Mesenchymal stem cell (in vitro differentiated cells and primary cell): ENCODE data around the gene PAQR9.
"Not testable (repeated sequence)": the region's sequence is repeated elsewhere in the genome, so short reads cannot be mapped to it uniquely, and the experiment has no call there.

Experiments
- DNase-seq: peaks from one replicate; pipeline ENCODE4 v3.0.0-alpha.2; 2013
- H2AFZ ChIP-seq: one replicate; pipeline ENCODE4 v1.6.1; 2013; ENCODE audit warnings: low read depth, mild to moderate bottlenecking, control low read depth, inconsistent platforms, low read length, moderate library complexity
- H2AK5ac ChIP-seq: 2 replicates; pipeline ENCODE4 v1.6.1; 2013; ENCODE audit warnings: low read length, moderate library complexity, mild to moderate bottlenecking, inconsistent platforms; ENCODE audit not compliant: severe bottlenecking
- H2BK120ac ChIP-seq: one replicate; pipeline ENCODE4 v1.6.1; 2013; ENCODE audit warnings: low read depth, mild to moderate bottlenecking, inconsistent platforms, low read length, moderate library complexity
- H2BK12ac ChIP-seq, 2 experiments: one replicate each; pipeline ENCODE4 v1.6.1; 2013; ENCODE audit warnings: inconsistent platforms in 2 of 2, low read length in 2 of 2, mild to moderate bottlenecking in 2 of 2, moderate library complexity in 2 of 2, control low read depth in 1 of 2
- H2BK15ac ChIP-seq: one replicate; pipeline ENCODE4 v1.6.1; 2013; ENCODE audit warnings: mild to moderate bottlenecking, low read depth, inconsistent platforms; ENCODE audit not compliant: poor library complexity, severe bottlenecking
- H2BK5ac ChIP-seq: 2 replicates; pipeline ENCODE4 v1.6.1; 2013; ENCODE audit warnings: low read depth, mild to moderate bottlenecking, low read length, control low read depth, inconsistent platforms; ENCODE audit not compliant: poor library complexity, severe bottlenecking
- H3K14ac ChIP-seq, 2 experiments: one replicate each; pipeline ENCODE4 v1.6.1; 2013; ENCODE audit warnings: inconsistent platforms in 2 of 2, low read length in 2 of 2, control low read depth in 1 of 2, mild to moderate bottlenecking in 1 of 2, moderate library complexity in 1 of 2
- H3K18ac ChIP-seq, 2 experiments: one replicate each; pipeline ENCODE4 v1.6.1; 2013; ENCODE audit warnings: inconsistent platforms in 2 of 2, low read length in 2 of 2, control low read depth in 1 of 2, low read depth in 1 of 2, mild to moderate bottlenecking in 1 of 2
- H3K23ac ChIP-seq, 2 experiments: one replicate each; pipeline ENCODE4 v1.6.1; 2013; ENCODE audit warnings: inconsistent platforms in 2 of 2, low read length in 2 of 2, mild to moderate bottlenecking in 2 of 2, moderate library complexity in 2 of 2, control low read depth in 1 of 2
- H3K27ac ChIP-seq: 2 replicates; pipeline ENCODE4 v1.5.1; 2013; ENCODE audit warnings: mild to moderate bottlenecking, moderate library complexity, low read length, control low read depth, inconsistent platforms; ENCODE audit not compliant: poor library complexity, severe bottlenecking
- H3K27me3 ChIP-seq, 2 experiments: 2 replicates each; pipeline versions ENCODE4 v1.6.1 to v1.7.0; 2013; ENCODE audit warnings: low read length in 2 of 2, mild to moderate bottlenecking in 2 of 2, moderate library complexity in 2 of 2, control low read depth in 1 of 2, inconsistent platforms in 1 of 2; ENCODE audit not compliant: control insufficient read depth in 1 of 2, insufficient read depth in 1 of 2
- H3K36me3 ChIP-seq, 2 experiments: 2 replicates each; pipeline versions ENCODE4 v1.6.1 to v1.7.0; 2013; ENCODE audit warnings: low read length in 2 of 2, control low read depth in 1 of 2, inconsistent platforms in 1 of 2, low read depth in 1 of 2, mild to moderate bottlenecking in 1 of 2; ENCODE audit not compliant: insufficient read depth in 2 of 2, control insufficient read depth in 1 of 2
- H3K4ac ChIP-seq, 2 experiments: one replicate each; pipeline ENCODE4 v1.6.1; 2013; ENCODE audit warnings: inconsistent platforms in 2 of 2, low read length in 2 of 2, mild to moderate bottlenecking in 2 of 2, moderate library complexity in 2 of 2, control low read depth in 1 of 2, low read depth in 1 of 2
- H3K4me1 ChIP-seq: 2 replicates; pipeline ENCODE4 v1.6.1; 2013; ENCODE audit warnings: low read depth, low read length, control low read depth; ENCODE audit not compliant: control insufficient read depth, insufficient read depth
- H3K4me2 ChIP-seq: 2 replicates; pipeline ENCODE4 v1.6.1; 2013; ENCODE audit warnings: low read length, mild to moderate bottlenecking, inconsistent platforms; ENCODE audit not compliant: poor library complexity, severe bottlenecking
- H3K4me3 ChIP-seq, 2 experiments: 2 replicates each; pipeline versions ENCODE4 v1.5.1 to v1.7.0; 2013; ENCODE audit warnings: low read length in 2 of 2, mild to moderate bottlenecking in 2 of 2, control low read depth in 1 of 2, low read depth in 1 of 2; ENCODE audit not compliant: insufficient read depth in 1 of 2
- H3K79me1 ChIP-seq: replicated peaks from 2 replicates; pipeline ENCODE4 v1.6.1; 2013; ENCODE audit warnings: mild to moderate bottlenecking, control low read depth, low read length, inconsistent platforms; ENCODE audit not compliant: poor library complexity, severe bottlenecking
- H3K9ac ChIP-seq: 2 replicates; pipeline ENCODE4 v1.7.0; 2013; ENCODE audit warnings: mild to moderate bottlenecking, low read length, moderate library complexity
- H3K9me3 ChIP-seq: 2 replicates; pipeline ENCODE4 v1.7.0; 2013; ENCODE audit warnings: mild to moderate bottlenecking, low read length; ENCODE audit not compliant: control insufficient read depth
- H4K8ac ChIP-seq: one replicate; pipeline ENCODE4 v1.6.1; 2013; ENCODE audit warnings: inconsistent platforms, mild to moderate bottlenecking, low read length, moderate library complexity
- H4K91ac ChIP-seq: one replicate; pipeline ENCODE4 v1.6.1; 2013; ENCODE audit warnings: mild to moderate bottlenecking, low read length, inconsistent platforms
- WGBS: methylation state at CpG from one replicate; pipeline ENCODE4 v1.1.7; 2013; ENCODE audit warnings: mixed read lengths; 5-methylcytosine and 5-hydroxymethylcytosine counted together

The PAQR9 gene

GRCh38 chr3:142993958-142994442 lies 30.5 kb upstream of the PAQR9 start:
- no peak overlapping the region for H4K8ac ChIP-seq

GRCh38 chr3:142992323-142992722 lies 28.8 kb upstream of the PAQR9 start:
- H2BK5ac ChIP-seq, result no peak overlapping the region
- no peak overlapping the region for H2AFZ ChIP-seq
- no peak overlapping the region for H3K14ac ChIP-seq
- no peaks in the 10 kb centered on the region for H3K36me3 ChIP-seq
- no peak overlapping the region for H3K4ac ChIP-seq
- H3K4me2 ChIP-seq, result no peak overlapping the region
- no peak overlapping the region for H3K9ac ChIP-seq
- no peak overlapping the region for H2BK120ac ChIP-seq
- no peak overlapping the region for H3K18ac ChIP-seq
- no peak overlapping the region for H4K8ac ChIP-seq
- no peaks in the 10 kb centered on the region for H3K9me3 ChIP-seq
- no peak overlapping the region for H4K91ac ChIP-seq
- no peak overlapping the region for H2BK15ac ChIP-seq
- no peak for DNase-seq
- no peak overlapping the region for H3K27ac ChIP-seq
- peaks cover 7% of the 10 kb centered on the region for H3K4me1 ChIP-seq
- no peak overlapping the region for H3K4me3 ChIP-seq
- no peak overlapping the region for H2BK12ac ChIP-seq
- H3K23ac ChIP-seq, result no peak overlapping the region
- no peak overlapping the region for H2AK5ac ChIP-seq
- no peaks in the 10 kb centered on the region for H3K79me1 ChIP-seq
- WGBS, result 89% methylated on average over 7 of the region's 7 CpGs
- no peaks in the 10 kb centered on the region for H3K27me3 ChIP-seq

More at GRCh38 chr3:142993958-142994442, 30.5 kb upstream of the PAQR9 start:
- peak; percentile 73 for DNase-seq
- H2AFZ ChIP-seq, result no peak overlapping the region
- no peaks in the 10 kb centered on the region for H3K9me3 ChIP-seq
- no peak overlapping the region for H2BK15ac ChIP-seq
- no peak overlapping the region for H3K27ac ChIP-seq
- no peak overlapping the region for H3K23ac ChIP-seq
- H3K79me1 ChIP-seq, result no peaks in the 10 kb centered on the region
- H2BK5ac ChIP-seq, result no peak overlapping the region
- no peak overlapping the region for H3K14ac ChIP-seq
- no peak overlapping the region for H2BK120ac ChIP-seq
- no peak overlapping the region for H2AK5ac ChIP-seq
- H3K4me3 ChIP-seq, result no peak overlapping the region
- 23% methylated on average over 4 of the region's 4 CpGs for WGBS
- H4K91ac ChIP-seq, result no peak overlapping the region
- H3K36me3 ChIP-seq, result no peaks in the 10 kb centered on the region
- H3K4me2 ChIP-seq, result no peak overlapping the region
- no peak overlapping the region for H3K9ac ChIP-seq
- peaks cover 5% of the 10 kb centered on the region for H3K4me1 ChIP-seq
- H3K27me3 ChIP-seq, result no peaks in the 10 kb centered on the region
- no peak overlapping the region for H3K18ac ChIP-seq
- no peak overlapping the region for H3K4ac ChIP-seq
- H2BK12ac ChIP-seq, result no peak overlapping the region

- no peaks in the 10 kb centered on the region for H3K27me3 ChIP-seq
- H3K36me3 ChIP-seq, result no peaks in the 10 kb centered on the region
- no peak overlapping the region for H2BK5ac ChIP-seq
- no peak overlapping the region for H3K9ac ChIP-seq
- H2AK5ac ChIP-seq, result no peak overlapping the region
- H3K27ac ChIP-seq, result no peak overlapping the region
- no peak overlapping the region for H2AFZ ChIP-seq
- no peaks in the 10 kb centered on the region for H3K9me3 ChIP-seq
- H3K4me1 ChIP-seq, result peaks cover 3% of the 10 kb centered on the region
- no peak for DNase-seq
- H4K8ac ChIP-seq, result no peak overlapping the region
- H2BK120ac ChIP-seq, result no peak overlapping the region
- no peak overlapping the region for H3K18ac ChIP-seq
- no peak overlapping the region for H2BK15ac ChIP-seq
- H4K91ac ChIP-seq, result no peak overlapping the region
- no peak overlapping the region for H3K4ac ChIP-seq
- WGBS, result 98% methylated on average over 5 of the region's 5 CpGs
- H3K14ac ChIP-seq, result no peak overlapping the region
- H2BK12ac ChIP-seq, result no peak overlapping the region
- H3K23ac ChIP-seq, result no peak overlapping the region
- H3K79me1 ChIP-seq, result no peaks in the 10 kb centered on the region
- H3K4me3 ChIP-seq, result no peak overlapping the region
- no peak overlapping the region for H3K4me2 ChIP-seq
These were observed 27.2 kb upstream of the PAQR9 start for GRCh38 chr3:142990721-142991120.

GRCh38 chr3:142988826-142989225 lies 25.4 kb upstream of the PAQR9 start:
- H3K27me3 ChIP-seq, H2BK5ac ChIP-seq, H4K8ac ChIP-seq, DNase-seq, H3K36me3 ChIP-seq, H2BK15ac ChIP-seq, H2AFZ ChIP-seq, H2BK12ac ChIP-seq, H3K27ac ChIP-seq, H3K9me3 ChIP-seq, H2BK120ac ChIP-seq, H3K79me1 ChIP-seq, H3K4me2 ChIP-seq, H2AK5ac ChIP-seq, H3K18ac ChIP-seq, H3K4me1 ChIP-seq, H3K4me3 ChIP-seq, H3K23ac ChIP-seq, H3K9ac ChIP-seq, H3K4ac ChIP-seq, H4K91ac ChIP-seq, H3K14ac ChIP-seq: not testable (repeated sequence)
- WGBS, result no CpG with 5 or more reads among the region's 3 CpGs
